ENCODE measurements around the gene CASZ1.

DNA sequence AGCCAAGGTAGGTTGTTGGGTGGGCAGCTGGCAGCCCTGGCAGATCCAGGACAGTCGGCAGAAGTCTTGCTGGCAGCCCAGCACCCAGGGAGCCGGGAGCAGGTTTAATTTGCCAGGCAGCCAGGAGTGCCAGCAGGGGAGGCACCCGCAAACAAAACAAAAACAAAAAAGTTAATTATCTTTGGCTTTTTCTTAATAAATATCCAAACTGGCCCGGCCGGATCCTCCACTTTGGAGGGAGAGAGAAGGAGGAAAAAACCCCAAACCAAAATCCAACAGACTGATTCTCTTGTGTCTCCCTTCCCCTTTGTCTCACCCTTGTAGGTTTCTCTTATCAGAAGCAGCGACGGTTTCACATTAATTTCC is 97.0 kb downstream of the CASZ1 start:
- TF ChIP-seq CTCF (conservative IDR thresholded peaks at IDR 0.05), result no peak
- TF ChIP-seq EZH2 (IDR thresholded peaks at IDR 0.05; ENCODE audit: low read depth), result no peak

All from PC-9 (cell line).